Spleen (tissue), 11 donors: ENCODE results near the gene FRAS1. TPM values are rescaled to one million over a fixed set of nuclear protein-coding genes. Genes with fewer than 3 reads are reported as not detected.

ENCODE experiments used
- DNase-seq: peaks from one replicate; pipeline ENCODE4 v3.0.0-alpha.2; 2020
- H3K27ac ChIP-seq, 8 donors: fragments of 200-600 bp; sonication (generic) in 7 of 8; 1 replicate in 4 of 8; 2 replicates in 4 of 8; pipeline versions ENCODE4 v1.5.0 to v1.8.0; 2016 to 2021; ENCODE audit warnings: inconsistent platforms in 4 of 8, mild to moderate bottlenecking in 4 of 8, moderate library complexity in 1 of 8
- H3K27me3 ChIP-seq, 7 donors: fragments of 200-600 bp; sonication (generic) in 6 of 7; replicated peaks in 1 of 7; 1 replicate in 4 of 7; 2 replicates in 3 of 7; pipeline versions ENCODE4 v1.5.0 to v1.8.0; 2016 to 2021; ENCODE audit warnings: inconsistent platforms in 3 of 7, mild to moderate bottlenecking in 1 of 7
- H3K36me3 ChIP-seq, 6 donors: fragments of 200-600 bp; sonication (generic) in 5 of 6; 1 replicate in 4 of 6; 2 replicates in 2 of 6; pipeline versions ENCODE4 v1.5.0 to v1.8.0; 2016 to 2021; ENCODE audit warnings: inconsistent platforms in 2 of 6
- H3K4me1 ChIP-seq, 6 donors: fragments of 200-600 bp; sonication (generic) in 5 of 6; 1 replicate in 3 of 6; 2 replicates in 3 of 6; pipeline versions ENCODE4 v1.5.0 to v1.8.0; 2016 to 2021; ENCODE audit warnings: inconsistent platforms in 3 of 6
- H3K4me3 ChIP-seq, 8 donors: fragments of 200-600 bp; sonication (generic) in 7 of 8; 1 replicate in 4 of 8; 2 replicates in 4 of 8; pipeline versions ENCODE4 v1.5.0 to v1.8.0; 2016 to 2021; ENCODE audit warnings: inconsistent platforms in 4 of 8, mild to moderate bottlenecking in 4 of 8, moderate library complexity in 2 of 8
- H3K9me3 ChIP-seq, 8 donors: fragments of 200-600 bp; sonication (generic) in 7 of 8; 1 replicate in 4 of 8; 2 replicates in 4 of 8; pipeline versions ENCODE4 v1.5.0 to v1.8.0; 2016 to 2021; ENCODE audit warnings: inconsistent platforms in 4 of 8
- CTCF ChIP-seq, 11 experiments: fragments of 200-600 bp in 7 of 11; fragments of 450-650 bp in 4 of 11; sonication (generic) in 4 of 11; IDR thresholded peaks in 8 of 11; conservative IDR thresholded peaks in 3 of 11; 1 replicate in 7 of 11; 2 replicates in 4 of 11; pipeline versions ENCODE4 v1.4.0 to v1.8.0; 2016 to 2021; ENCODE audit warnings: antibody characterized with exemption in 11 of 11, inconsistent platforms in 4 of 11, mild to moderate bottlenecking in 1 of 11
- POLR2A ChIP-seq, 3 donors: fragments of 450-650 bp; IDR thresholded peaks; one replicate each; pipeline ENCODE4 v1.5.1; 2017; ENCODE audit warnings: antibody characterized with exemption in 3 of 3, mild to moderate bottlenecking in 1 of 3
- POLR2AphosphoS5 ChIP-seq, 3 donors: sonication (generic); formaldehyde crosslinking; IDR thresholded peaks; one replicate each; pipeline ENCODE4 v1.5.1; 2017; ENCODE audit warnings: antibody characterized with exemption in 3 of 3
- WGBS, 5 donors: extraction: QIAGEN DNeasy Blood & Tissue Kit in 3 of 5; methylation state at CpG; one replicate each; pipeline versions ENCODE4 v1.1.5 to v1.1.7; 2013 to 2018; 5-methylcytosine and 5-hydroxymethylcytosine counted together
- intact Hi-C: fragments of 100-400 bp; cut with DNase I; formaldehyde crosslinking; loops from one replicate; pipeline ENCODE4 v1.15.0; 2023; ENCODE audit warnings: low total_unique reads
- polyA plus RNA-seq, 3 donors: library from polyadenylated mRNA; stranded (reverse); fragments of 200-250 nt; gene quantifications; one replicate each; pipeline ENCODE4 v1.2.1, GENCODE V29; 2013
- total RNA-seq, 7 donors: library from RNA; depleted of rRNA in 3 of 7; stranded (reverse); fragments of >200 nt in 3 of 7; fragmentation: NEBNext Ultra II Directional in 4 of 7; extraction: Animal tissue kit (Norgen Biotek cat#: 25700) in 4 of 7; gene quantifications; one replicate each; pipeline versions ENCODE4 v1.1.0 to v1.2.1, GENCODE V29; 2016 to 2021
- donor health status: healthy with polysubstance abuse.
- donor health status: DM: no; HTN: no; CAD: no; lungs with moderate emphysema.
- donor health status: DM: no; HTN: no; CAD: no.
- donor health status: Bipolar disorder and iron deficiency.
- donor health status: healthy.
- donor health status: DM: no; HTN: no; CAD: no.
- donor health status: DM: yes; HTN: yes; CAD: no.

The FRAS1 gene
- total and polyA plus RNA-seq, 10 donors: 0.10 to 3.0 (median 1.3) TPM

DNA sequence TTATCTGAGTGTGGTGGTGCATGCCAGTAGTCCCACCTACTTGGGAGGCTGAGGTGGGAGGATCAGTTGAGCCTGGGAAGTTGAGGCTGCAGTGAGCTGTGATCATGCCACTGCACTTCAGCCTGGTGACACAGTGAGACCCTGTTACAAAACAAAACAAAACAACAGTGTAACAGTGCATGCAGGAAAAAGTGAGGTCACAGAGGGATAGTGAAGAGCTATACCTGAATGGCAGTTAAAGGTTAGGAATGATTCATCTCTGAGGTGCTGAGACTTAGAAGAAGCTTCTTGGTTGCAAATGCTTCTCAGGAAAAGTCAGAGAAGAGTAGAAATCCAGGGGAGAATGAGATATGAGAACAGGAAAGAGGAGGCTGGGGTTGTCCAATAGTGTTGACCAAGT, 178.7 kb downstream of the FRAS1 start:
- no peaks in the 10 kb centered on the region for H3K4me1 ChIP-seq
- no peak for DNase-seq
- TF ChIP-seq POLR2AphosphoS5 (IDR thresholded peaks at IDR 0.05): no peak
- no peaks in the 10 kb centered on the region for H3K36me3 ChIP-seq
- H3K27me3 ChIP-seq: no peaks in the 10 kb centered on the region
- no peak overlapping the region for H3K27ac ChIP-seq
- no peak overlapping the region for H3K4me3 ChIP-seq
- no peaks in the 10 kb centered on the region for H3K9me3 ChIP-seq
- intact Hi-C loops: no loop called here

DNA sequence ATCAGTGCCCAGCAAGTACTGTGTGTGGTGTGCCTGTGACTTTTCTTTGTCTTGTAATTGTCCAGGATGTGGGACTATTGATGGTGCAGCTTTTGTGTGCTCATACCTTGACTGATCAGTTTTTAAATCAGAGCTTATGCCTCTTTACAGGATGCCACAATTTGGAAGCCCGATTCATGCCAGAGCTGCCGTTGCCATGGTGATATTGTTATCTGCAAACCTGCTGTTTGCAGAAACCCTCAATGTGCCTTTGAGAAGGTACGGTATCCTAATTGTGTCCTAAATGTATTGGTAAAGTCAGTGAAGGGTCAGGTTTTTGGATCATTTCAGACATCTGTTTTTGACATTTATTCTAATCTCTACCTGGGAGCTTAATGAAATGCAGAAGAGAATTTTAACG, 180.2 kb downstream of the FRAS1 start:
- no peaks in the 10 kb centered on the region for H3K27me3 ChIP-seq
- DNase-seq: no peak
- no peak overlapping the region for H3K27ac ChIP-seq
- no peaks in the 10 kb centered on the region for H3K9me3 ChIP-seq
- no peak overlapping the region for H3K4me3 ChIP-seq
- WGBS, 5 donors: 84 to 94% (median 89%) methylated on average over 4 of the region's 4 CpGs
- intact Hi-C loops: no loop called here
- H3K36me3 ChIP-seq: no peaks in the 10 kb centered on the region
- no peak for TF ChIP-seq POLR2A (IDR thresholded peaks at IDR 0.05)
- no peaks in the 10 kb centered on the region for H3K4me1 ChIP-seq

DNA sequence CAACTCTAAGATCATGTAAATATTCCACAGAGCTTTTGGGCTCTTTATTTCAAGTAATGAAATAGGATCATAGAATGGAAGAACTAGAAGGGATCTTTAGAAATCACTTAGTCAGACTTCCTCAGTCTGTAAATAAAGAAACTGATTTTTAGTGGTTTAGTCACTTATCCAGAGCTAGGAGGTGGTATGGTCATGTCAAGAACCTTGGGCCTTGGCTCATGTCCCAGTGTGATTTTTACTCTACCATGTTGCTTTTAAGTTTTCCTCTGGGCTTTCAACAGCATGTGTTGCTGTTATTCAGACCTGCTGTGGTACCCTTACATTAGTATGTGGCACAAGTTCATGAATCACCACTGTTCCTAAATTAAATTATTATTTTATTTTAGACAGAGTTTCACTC, 184.9 kb downstream of the FRAS1 start:
- H3K4me1 ChIP-seq: no peaks in the 10 kb centered on the region
- no peak overlapping the region for H3K4me3 ChIP-seq
- H3K9me3 ChIP-seq: no peaks in the 10 kb centered on the region
- no peak overlapping the region for H3K27ac ChIP-seq
- intact Hi-C loops: no loop called here
- H3K27me3 ChIP-seq: no peaks in the 10 kb centered on the region
- no peak for TF ChIP-seq POLR2AphosphoS5 (IDR thresholded peaks at IDR 0.05)
- TF ChIP-seq CTCF (IDR thresholded peaks at IDR 0.05 in 8 of 11, conservative IDR thresholded peaks at IDR 0.05 in 3 of 11): no peak
- TF ChIP-seq POLR2A (IDR thresholded peaks at IDR 0.05): no peak
- no peaks in the 10 kb centered on the region for H3K36me3 ChIP-seq
- no peak for DNase-seq

DNA sequence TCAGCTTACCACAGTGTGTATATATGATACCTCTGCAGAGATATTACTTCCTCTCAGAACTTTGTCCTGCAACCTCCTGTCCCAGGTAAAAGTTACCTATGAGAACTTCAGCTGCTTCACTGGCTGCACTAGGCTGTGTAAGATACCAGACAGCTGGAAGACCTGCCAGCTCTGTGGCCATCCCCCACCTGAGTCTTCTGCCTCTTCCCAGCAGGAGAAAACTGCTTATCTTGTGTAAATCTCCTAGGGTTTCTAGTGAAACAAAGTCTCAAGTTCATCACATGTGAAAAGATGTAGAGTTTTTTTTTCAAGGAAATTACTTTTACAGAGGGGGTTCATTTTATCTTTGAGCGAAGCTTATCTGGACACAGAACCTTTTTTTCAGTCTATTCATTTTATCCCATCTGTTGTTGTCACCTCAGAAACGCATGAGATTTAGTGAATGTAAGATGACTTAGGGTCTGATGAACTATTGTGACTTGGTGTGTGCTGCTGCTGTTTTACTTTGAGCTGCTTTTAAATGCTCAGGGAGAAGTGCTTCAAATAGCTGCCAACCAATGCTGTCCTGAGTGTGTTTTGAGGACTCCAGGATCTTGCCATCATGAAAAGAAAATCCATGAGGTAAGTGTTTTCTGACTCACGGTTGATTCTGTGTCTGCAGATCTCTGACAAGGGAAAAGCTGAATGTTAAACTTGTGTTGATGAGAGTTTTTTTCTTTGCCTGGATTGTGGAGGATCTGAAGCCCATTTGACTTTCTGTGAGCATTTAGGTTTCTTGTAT, 187.8 kb downstream of the FRAS1 start:
- H3K9me3 ChIP-seq: no peaks in the 10 kb centered on the region
- intact Hi-C loops: no loop called here
- WGBS, 5 donors: 72 to 91% (median 80%) methylated on average over 3 of the region's 3 CpGs

More for the DNA sequence above, 187.8 kb downstream of the FRAS1 start:
- Histone ChIP-seq H3K27ac (no peak overlapping the region), H3K27me3 (no peaks in the 10 kb centered on the region), H3K4me3 (no peak overlapping the region), H3K4me1 (no peaks in the 10 kb centered on the region), H3K36me3 (no peaks in the 10 kb centered on the region)
- DNase-seq: no peak
- TF ChIP-seq POLR2AphosphoS5 (IDR thresholded peaks at IDR 0.05) (no peak), POLR2A (IDR thresholded peaks at IDR 0.05) (no peak), CTCF (IDR thresholded peaks at IDR 0.05 in 8 of 11, conservative IDR thresholded peaks at IDR 0.05 in 3 of 11) (no peak)
